WTC11 (cell line): Measurements from ENCODE around the gene PTK6.

Source experiments
- TF ChIP-seq, protein P1 (sequence below): sonication (generic); formaldehyde crosslinking; IDR thresholded peaks from 2 replicates; pipeline ENCODE4 v1.8.0; 2022; ENCODE audit warnings: mild to moderate bottlenecking, missing genetic modification reagents
- TF ChIP-seq, protein P2 (sequence below): fragments of 200-600 bp; IDR thresholded peaks from 2 replicates; pipeline ENCODE4 v1.8.0; 2022; ENCODE audit warnings: antibody characterized with exemption
- TF ChIP-seq, protein P3 (sequence below): sonication (generic); formaldehyde crosslinking; IDR thresholded peaks from 2 replicates; pipeline ENCODE4 v1.8.1; 2022; ENCODE audit warnings: low read depth, mild to moderate bottlenecking, moderate library complexity, missing genetic modification reagents, borderline replicate concordance
- TF ChIP-seq, protein P4 (sequence below): sonication (generic); formaldehyde crosslinking; IDR thresholded peaks from 2 replicates; pipeline ENCODE4 v1.8.0; 2023; ENCODE audit warnings: missing genetic modification reagents, mild to moderate bottlenecking, borderline replicate concordance

DNA sequence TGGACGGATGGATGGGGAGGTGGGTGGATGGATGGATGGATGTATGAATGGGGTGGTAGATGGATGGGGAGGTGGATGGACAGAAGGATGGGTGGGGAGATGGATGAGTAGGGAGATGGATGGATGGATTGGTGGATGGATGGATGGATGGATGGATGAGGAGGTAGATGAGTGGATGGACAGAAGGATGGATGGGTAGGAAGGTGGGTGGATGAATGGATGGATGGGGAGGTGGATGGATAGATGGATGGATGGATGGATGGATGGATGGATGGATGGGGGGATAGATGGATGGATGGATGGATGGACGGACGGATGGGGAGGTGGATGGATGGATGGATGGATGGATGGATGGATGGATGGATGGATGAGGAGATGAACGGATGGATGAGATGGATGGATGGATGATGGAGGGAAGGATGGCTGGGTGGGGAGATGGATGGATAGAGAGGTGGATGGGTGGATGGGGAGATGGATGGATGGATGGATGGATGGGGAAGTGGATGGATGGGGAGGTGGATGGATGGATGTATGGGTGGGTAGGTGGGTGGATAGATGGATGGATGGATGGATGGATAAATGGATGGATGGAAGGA, 45.4 kb downstream of the PTK6 start:
- TF ChIP-seq, protein P1, sequence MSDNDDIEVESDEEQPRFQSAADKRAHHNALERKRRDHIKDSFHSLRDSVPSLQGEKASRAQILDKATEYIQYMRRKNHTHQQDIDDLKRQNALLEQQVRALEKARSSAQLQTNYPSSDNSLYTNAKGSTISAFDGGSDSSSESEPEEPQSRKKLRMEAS, result no peak
- TF ChIP-seq, protein P2, sequence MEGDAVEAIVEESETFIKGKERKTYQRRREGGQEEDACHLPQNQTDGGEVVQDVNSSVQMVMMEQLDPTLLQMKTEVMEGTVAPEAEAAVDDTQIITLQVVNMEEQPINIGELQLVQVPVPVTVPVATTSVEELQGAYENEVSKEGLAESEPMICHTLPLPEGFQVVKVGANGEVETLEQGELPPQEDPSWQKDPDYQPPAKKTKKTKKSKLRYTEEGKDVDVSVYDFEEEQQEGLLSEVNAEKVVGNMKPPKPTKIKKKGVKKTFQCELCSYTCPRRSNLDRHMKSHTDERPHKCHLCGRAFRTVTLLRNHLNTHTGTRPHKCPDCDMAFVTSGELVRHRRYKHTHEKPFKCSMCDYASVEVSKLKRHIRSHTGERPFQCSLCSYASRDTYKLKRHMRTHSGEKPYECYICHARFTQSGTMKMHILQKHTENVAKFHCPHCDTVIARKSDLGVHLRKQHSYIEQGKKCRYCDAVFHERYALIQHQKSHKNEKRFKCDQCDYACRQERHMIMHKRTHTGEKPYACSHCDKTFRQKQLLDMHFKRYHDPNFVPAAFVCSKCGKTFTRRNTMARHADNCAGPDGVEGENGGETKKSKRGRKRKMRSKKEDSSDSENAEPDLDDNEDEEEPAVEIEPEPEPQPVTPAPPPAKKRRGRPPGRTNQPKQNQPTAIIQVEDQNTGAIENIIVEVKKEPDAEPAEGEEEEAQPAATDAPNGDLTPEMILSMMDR, result no peak
- TF ChIP-seq, protein P3, sequence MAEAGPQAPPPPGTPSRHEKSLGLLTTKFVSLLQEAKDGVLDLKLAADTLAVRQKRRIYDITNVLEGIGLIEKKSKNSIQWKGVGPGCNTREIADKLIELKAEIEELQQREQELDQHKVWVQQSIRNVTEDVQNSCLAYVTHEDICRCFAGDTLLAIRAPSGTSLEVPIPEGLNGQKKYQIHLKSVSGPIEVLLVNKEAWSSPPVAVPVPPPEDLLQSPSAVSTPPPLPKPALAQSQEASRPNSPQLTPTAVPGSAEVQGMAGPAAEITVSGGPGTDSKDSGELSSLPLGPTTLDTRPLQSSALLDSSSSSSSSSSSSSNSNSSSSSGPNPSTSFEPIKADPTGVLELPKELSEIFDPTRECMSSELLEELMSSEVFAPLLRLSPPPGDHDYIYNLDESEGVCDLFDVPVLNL (CRISPR knock-in tag), result no peak
- TF ChIP-seq, protein P4, sequence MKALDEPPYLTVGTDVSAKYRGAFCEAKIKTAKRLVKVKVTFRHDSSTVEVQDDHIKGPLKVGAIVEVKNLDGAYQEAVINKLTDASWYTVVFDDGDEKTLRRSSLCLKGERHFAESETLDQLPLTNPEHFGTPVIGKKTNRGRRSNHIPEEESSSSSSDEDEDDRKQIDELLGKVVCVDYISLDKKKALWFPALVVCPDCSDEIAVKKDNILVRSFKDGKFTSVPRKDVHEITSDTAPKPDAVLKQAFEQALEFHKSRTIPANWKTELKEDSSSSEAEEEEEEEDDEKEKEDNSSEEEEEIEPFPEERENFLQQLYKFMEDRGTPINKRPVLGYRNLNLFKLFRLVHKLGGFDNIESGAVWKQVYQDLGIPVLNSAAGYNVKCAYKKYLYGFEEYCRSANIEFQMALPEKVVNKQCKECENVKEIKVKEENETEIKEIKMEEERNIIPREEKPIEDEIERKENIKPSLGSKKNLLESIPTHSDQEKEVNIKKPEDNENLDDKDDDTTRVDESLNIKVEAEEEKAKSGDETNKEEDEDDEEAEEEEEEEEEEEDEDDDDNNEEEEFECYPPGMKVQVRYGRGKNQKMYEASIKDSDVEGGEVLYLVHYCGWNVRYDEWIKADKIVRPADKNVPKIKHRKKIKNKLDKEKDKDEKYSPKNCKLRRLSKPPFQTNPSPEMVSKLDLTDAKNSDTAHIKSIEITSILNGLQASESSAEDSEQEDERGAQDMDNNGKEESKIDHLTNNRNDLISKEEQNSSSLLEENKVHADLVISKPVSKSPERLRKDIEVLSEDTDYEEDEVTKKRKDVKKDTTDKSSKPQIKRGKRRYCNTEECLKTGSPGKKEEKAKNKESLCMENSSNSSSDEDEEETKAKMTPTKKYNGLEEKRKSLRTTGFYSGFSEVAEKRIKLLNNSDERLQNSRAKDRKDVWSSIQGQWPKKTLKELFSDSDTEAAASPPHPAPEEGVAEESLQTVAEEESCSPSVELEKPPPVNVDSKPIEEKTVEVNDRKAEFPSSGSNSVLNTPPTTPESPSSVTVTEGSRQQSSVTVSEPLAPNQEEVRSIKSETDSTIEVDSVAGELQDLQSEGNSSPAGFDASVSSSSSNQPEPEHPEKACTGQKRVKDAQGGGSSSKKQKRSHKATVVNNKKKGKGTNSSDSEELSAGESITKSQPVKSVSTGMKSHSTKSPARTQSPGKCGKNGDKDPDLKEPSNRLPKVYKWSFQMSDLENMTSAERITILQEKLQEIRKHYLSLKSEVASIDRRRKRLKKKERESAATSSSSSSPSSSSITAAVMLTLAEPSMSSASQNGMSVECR, result no peak
